Measurements from ENCODE around the gene PRR11.
A peak's percentile ranks its signal among the peaks of the same experiment; 100 is the strongest.

The PRR11 gene

DNA sequence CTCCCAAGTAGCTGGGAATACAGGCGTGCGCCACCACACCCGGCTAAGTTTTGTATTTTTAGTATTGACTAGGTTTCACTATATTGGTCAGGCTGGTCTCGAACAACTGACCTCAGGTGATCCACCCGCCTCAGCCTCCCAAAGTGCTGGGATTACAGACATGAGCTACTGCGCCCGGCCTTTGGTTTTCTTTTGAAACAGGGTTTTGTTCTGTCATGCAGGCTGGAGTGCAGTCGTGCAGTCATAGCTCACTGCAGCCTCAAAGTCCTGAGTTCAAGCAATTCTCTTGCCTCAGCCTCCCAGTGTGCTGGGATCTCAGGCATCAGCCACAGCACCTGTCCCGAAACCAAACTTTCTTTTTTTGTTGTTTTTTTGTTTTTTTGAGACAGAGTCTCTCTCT lies 25.1 kb downstream of the PRR11 start:
- Histone ChIP-seq H3K4me3 (ENCODE audit: low read depth in 1 of 2, low read length in 2 of 2) (no peak overlapping the region), H3K27ac (ENCODE audit: low read depth, low read length) (no peak overlapping the region), H3K9me3 (ENCODE audit: low read length) (no peaks in the 10 kb centered on the region), H3K36me3 (ENCODE audit: insufficient read depth, low read length) (no peaks in the 10 kb centered on the region), H3K27me3 (ENCODE audit: control insufficient read depth in 1 of 2, insufficient read depth in 2 of 2, low read length in 2 of 2) (no peaks in the 10 kb centered on the region), H3K9ac (ENCODE audit: low read length) (no peak overlapping the region), H3K4me1 (ENCODE audit: insufficient read depth, low read length) (no peaks in the 10 kb centered on the region)

DNA sequence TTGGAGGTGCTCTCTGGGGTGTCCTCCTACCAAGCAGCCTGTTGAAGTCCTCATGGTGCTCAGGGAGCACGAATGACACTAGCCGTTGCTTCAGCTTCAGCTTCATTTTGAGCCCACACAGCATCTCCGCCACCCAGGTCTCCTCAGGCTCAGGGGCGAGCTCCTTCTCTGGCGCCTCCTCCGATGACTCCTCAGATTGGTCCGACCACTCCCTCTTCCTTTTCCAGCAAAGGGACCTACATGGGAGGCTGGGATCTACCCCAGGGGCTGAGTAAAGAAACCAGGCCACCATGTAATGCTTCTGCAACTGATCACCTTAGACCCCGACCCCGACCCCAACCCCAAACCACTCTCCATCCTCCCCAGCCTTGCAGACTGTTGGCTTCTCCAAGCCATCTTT lies 25.9 kb downstream of the PRR11 start:
- no peaks in the 10 kb centered on the region for H3K4me1 ChIP-seq (ENCODE audit: insufficient read depth, low read length)
- no peaks in the 10 kb centered on the region for H3K36me3 ChIP-seq (ENCODE audit: insufficient read depth, low read length)
- H3K9me3 ChIP-seq (ENCODE audit: low read length), result no peaks in the 10 kb centered on the region
- no peak overlapping the region for H3K4me3 ChIP-seq (ENCODE audit: low read depth in 1 of 2, low read length in 2 of 2)
- H3K9ac ChIP-seq (ENCODE audit: low read length), result no peak overlapping the region
- no peak overlapping the region for H3K27ac ChIP-seq (ENCODE audit: low read depth, low read length)
- H3K27me3 ChIP-seq (ENCODE audit: control insufficient read depth in 1 of 2, insufficient read depth in 2 of 2, low read length in 2 of 2), result no peaks in the 10 kb centered on the region

DNA sequence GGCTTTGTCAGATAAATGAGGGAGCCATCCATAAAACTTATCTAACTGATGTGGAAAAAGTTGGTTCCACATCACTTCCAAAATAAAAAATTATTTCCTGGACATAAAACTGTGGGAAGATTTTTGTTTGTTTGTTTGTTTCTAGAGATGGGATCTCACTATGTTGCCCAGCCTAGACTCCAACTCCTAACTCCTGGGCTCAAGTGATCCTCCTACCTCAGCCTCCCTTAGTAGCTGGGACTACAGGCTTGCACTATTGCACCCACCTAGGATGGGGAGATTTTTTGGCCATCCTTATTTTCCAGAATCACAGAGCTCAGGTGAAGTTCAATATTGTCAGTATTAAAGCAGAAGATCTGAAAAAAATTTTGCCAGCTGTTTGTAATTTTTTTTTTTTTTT lies 30.5 kb downstream of the PRR11 start:
- H3K27ac ChIP-seq (ENCODE audit: low read depth, low read length), result no peak overlapping the region
- H3K9ac ChIP-seq (ENCODE audit: low read length), result no peak overlapping the region
- H3K27me3 ChIP-seq (ENCODE audit: control insufficient read depth in 1 of 2, insufficient read depth in 2 of 2, low read length in 2 of 2), result no peaks in the 10 kb centered on the region
- no peak overlapping the region for H3K4me3 ChIP-seq (ENCODE audit: low read depth in 1 of 2, low read length in 2 of 2)
- no peaks in the 10 kb centered on the region for H3K36me3 ChIP-seq (ENCODE audit: insufficient read depth, low read length)
- no peaks in the 10 kb centered on the region for H3K9me3 ChIP-seq (ENCODE audit: low read length)
- H3K4me1 ChIP-seq (ENCODE audit: insufficient read depth, low read length), result no peaks in the 10 kb centered on the region

DNA sequence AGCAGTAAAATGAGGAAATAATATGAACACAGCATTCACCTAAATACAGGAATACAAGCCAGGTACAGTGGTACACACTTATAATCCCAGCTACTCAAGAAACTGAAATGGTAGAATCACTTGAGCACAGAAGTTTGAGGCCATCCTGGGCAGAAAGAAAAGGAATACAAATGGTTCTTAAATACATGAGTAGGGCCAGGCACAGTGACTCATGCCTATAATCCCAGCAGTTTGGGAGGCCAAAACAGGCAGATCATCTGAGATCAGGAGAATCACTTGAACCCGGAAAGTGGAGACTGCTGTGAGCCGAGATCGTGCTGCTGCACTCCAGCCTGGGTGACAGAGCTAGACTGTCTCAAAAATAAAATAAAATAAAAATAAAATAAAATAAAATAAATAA lies 31.3 kb downstream of the PRR11 start:
- Histone ChIP-seq H3K9ac (ENCODE audit: low read length) (no peak overlapping the region), H3K9me3 (ENCODE audit: low read length) (no peaks in the 10 kb centered on the region), H3K27me3 (ENCODE audit: control insufficient read depth in 1 of 2, insufficient read depth in 2 of 2, low read length in 2 of 2) (no peaks in the 10 kb centered on the region), H3K4me1 (ENCODE audit: insufficient read depth, low read length) (no peaks in the 10 kb centered on the region), H3K4me3 (ENCODE audit: low read depth in 1 of 2, low read length in 2 of 2) (no peak overlapping the region), H3K36me3 (ENCODE audit: insufficient read depth, low read length) (no peaks in the 10 kb centered on the region), H3K27ac (ENCODE audit: low read depth, low read length) (no peak overlapping the region)

DNA sequence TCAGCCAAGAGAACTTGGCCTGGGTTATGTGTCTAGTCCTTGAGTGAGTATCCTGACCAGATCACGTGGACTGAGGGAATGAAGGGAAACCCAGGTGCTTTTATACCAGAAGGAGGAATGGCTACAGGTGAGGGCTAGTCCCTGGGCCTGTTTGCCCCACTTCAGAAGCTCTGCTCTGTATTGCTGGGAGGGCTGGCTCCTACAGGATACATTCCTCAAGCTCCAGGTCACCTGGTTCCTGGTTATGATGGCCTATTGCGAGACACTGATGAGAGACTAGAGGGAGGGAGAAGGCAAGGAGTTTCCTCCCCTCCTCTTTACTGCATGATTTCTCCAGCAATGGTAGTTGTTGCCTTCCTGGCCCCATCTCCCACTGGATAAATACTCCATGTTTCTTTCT lies 35.3 kb downstream of the PRR11 start:
- Histone ChIP-seq H3K9ac (ENCODE audit: low read length) (no peak overlapping the region), H3K36me3 (ENCODE audit: insufficient read depth, low read length) (no peaks in the 10 kb centered on the region), H3K27me3 (ENCODE audit: control insufficient read depth in 1 of 2, insufficient read depth in 2 of 2, low read length in 2 of 2) (no peaks in the 10 kb centered on the region), H3K4me3 (ENCODE audit: low read depth in 1 of 2, low read length in 2 of 2) (no peak overlapping the region), H3K9me3 (ENCODE audit: low read length) (no peaks in the 10 kb centered on the region), H3K27ac (ENCODE audit: low read depth, low read length) (no peak overlapping the region), H3K4me1 (ENCODE audit: insufficient read depth, low read length) (no peaks in the 10 kb centered on the region)

DNA sequence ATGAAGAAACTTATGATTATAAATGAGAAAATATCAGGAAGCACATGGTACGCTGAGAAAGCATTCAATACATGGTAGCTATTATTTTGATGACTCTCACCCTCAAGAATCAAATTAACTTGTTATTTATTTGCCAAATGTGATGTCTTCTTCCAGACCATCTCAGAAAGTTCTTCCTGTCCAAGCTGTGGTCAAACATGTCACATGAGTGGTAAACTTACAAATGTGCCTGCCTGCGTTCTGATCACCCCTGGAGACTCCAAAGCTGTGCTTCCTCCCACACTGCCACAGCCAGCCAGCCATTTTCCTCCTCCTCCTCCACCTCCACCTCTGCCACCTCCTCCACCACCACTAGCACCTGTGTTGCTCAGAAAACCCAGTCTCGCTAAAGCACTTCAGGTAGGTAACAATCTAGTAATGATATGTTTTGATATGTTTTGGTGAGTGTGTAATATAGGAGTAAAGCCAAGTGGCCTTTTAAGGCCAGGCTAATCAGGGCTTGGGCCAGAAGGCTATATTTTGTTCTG lies 37.9 kb downstream of the PRR11 start:
- H3K4me3 ChIP-seq (ENCODE audit: low read depth in 1 of 2, low read length in 2 of 2), result no peak overlapping the region
- H3K9me3 ChIP-seq (ENCODE audit: low read length), result no peaks in the 10 kb centered on the region
- no peaks in the 10 kb centered on the region for H3K36me3 ChIP-seq (ENCODE audit: insufficient read depth, low read length)
- no peaks in the 10 kb centered on the region for H3K4me1 ChIP-seq (ENCODE audit: insufficient read depth, low read length)
- H3K9ac ChIP-seq (ENCODE audit: low read length), result no peak overlapping the region
- H3K27me3 ChIP-seq (ENCODE audit: control insufficient read depth in 1 of 2, insufficient read depth in 2 of 2, low read length in 2 of 2), result no peaks in the 10 kb centered on the region
- no peak overlapping the region for H3K27ac ChIP-seq (ENCODE audit: low read depth, low read length)

DNA sequence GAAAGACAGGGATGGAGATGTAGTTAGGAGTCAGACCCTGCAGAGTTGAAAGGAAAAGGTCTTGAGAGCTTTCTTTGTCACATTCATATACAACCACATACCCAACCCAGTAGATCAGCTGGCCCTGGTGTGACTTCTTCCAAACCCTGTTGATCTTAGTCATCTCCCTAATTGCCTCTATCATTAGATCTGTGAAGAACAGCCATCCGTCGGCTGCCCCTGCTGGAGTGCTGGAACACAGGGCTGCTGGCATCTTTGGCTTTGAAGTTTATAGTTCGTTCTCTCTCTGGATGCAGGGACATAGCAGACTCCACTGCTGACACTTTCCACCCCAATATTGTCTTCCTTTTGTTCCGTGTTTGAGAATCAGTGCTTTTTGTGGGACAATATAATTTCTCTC lies 43.9 kb downstream of the PRR11 start:
- Histone ChIP-seq H3K9ac (ENCODE audit: low read length) (no peak overlapping the region), H3K4me3 (ENCODE audit: low read depth in 1 of 2, low read length in 2 of 2) (no peak overlapping the region), H3K27me3 (ENCODE audit: control insufficient read depth in 1 of 2, insufficient read depth in 2 of 2, low read length in 2 of 2) (no peaks in the 10 kb centered on the region), H3K36me3 (ENCODE audit: insufficient read depth, low read length) (no peaks in the 10 kb centered on the region), H3K4me1 (ENCODE audit: insufficient read depth, low read length) (no peaks in the 10 kb centered on the region), H3K9me3 (ENCODE audit: low read length) (no peaks in the 10 kb centered on the region), H3K27ac (ENCODE audit: low read depth, low read length) (no peak overlapping the region)

DNA sequence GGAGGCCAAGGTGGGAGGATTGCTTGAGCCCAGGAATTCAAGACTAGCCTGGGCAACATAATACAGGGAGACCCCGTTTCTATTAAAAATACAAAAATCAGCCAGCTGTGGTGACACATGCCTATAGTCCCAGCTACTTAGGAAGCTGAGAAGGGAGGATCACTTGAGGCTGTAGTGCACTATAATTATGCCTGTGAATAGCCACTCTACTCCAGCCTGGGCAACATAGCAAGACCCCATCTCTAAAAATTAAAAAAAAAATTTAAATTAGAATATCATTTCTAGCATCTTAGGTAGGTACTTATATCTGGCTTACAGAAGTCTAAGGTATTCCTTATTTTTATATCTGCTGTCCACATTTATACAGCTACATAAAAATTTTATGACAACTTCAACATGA lies 46.8 kb downstream of the PRR11 start:
- Histone ChIP-seq H3K4me3 (ENCODE audit: low read depth in 1 of 2, low read length in 2 of 2) (no peak overlapping the region), H3K27me3 (ENCODE audit: control insufficient read depth in 1 of 2, insufficient read depth in 2 of 2, low read length in 2 of 2) (no peaks in the 10 kb centered on the region), H3K4me1 (ENCODE audit: insufficient read depth, low read length) (no peaks in the 10 kb centered on the region), H3K27ac (ENCODE audit: low read depth, low read length) (no peak overlapping the region), H3K9ac (ENCODE audit: low read length) (no peak overlapping the region), H3K36me3 (ENCODE audit: insufficient read depth, low read length) (no peaks in the 10 kb centered on the region), H3K9me3 (ENCODE audit: low read length) (no peaks in the 10 kb centered on the region)

DNA sequence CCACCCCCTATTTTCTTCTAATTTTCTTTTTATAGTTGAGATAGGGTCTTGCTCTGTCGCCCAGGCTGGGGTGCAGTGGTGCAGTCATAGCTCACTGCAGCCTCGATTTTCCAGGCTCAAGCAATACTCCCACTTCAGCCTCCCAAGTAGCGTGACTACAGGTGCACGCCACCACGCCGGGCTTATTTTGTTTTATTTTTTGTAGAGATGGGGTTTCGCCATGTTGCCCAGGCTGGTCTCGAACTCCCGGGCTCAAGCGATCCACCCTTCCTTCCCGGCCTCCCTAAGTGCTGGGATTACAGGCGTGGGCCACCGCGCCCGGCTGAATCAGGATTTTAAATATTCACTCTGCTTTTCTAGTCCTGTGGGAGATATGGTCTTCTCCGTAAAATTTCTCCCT lies 63.8 kb downstream of the PRR11 start:
- Histone ChIP-seq H3K27ac (ENCODE audit: low read depth, low read length) (no peak overlapping the region), H3K27me3 (ENCODE audit: control insufficient read depth in 1 of 2, insufficient read depth in 2 of 2, low read length in 2 of 2) (no peaks in the 10 kb centered on the region), H3K4me3 (ENCODE audit: low read depth in 1 of 2, low read length in 2 of 2) (no peak overlapping the region), H3K9me3 (ENCODE audit: low read length) (no peaks in the 10 kb centered on the region), H3K36me3 (ENCODE audit: insufficient read depth, low read length) (peaks cover 6% of the 10 kb centered on the region), H3K4me1 (ENCODE audit: insufficient read depth, low read length) (no peaks in the 10 kb centered on the region), H3K9ac (ENCODE audit: low read length) (no peak overlapping the region)

DNA sequence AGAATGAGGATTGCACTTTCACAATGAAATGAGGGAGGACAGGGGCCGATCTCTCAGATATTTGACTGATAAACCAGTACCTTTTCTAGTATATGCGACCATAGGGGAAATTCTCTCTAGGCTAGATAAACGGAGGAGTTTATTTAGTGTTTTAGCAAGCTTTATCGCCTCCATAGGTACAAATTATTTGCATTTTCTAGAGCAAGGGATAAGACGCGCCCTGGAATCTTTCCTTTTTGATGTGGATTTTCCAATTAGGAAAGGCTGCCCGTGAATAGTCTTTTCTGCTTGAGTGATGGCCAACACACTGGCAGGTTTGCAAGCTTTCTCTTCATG lies 64.4 kb downstream of the PRR11 start:
- no peaks in the 10 kb centered on the region for H3K4me1 ChIP-seq (ENCODE audit: insufficient read depth, low read length)
- no peaks in the 10 kb centered on the region for H3K9me3 ChIP-seq (ENCODE audit: low read length)
- peaks cover under 1% of the 10 kb centered on the region for H3K36me3 ChIP-seq (ENCODE audit: insufficient read depth, low read length)
- no peaks in the 10 kb centered on the region for H3K27me3 ChIP-seq (ENCODE audit: control insufficient read depth in 1 of 2, insufficient read depth in 2 of 2, low read length in 2 of 2)
- H3K9ac ChIP-seq (ENCODE audit: low read length), result no peak overlapping the region
- H3K4me3 ChIP-seq (ENCODE audit: low read depth in 1 of 2, low read length in 2 of 2), result peak overlapping the region; percentile 67 to 88
- H3K27ac ChIP-seq (ENCODE audit: low read depth, low read length), result no peak overlapping the region

DNA sequence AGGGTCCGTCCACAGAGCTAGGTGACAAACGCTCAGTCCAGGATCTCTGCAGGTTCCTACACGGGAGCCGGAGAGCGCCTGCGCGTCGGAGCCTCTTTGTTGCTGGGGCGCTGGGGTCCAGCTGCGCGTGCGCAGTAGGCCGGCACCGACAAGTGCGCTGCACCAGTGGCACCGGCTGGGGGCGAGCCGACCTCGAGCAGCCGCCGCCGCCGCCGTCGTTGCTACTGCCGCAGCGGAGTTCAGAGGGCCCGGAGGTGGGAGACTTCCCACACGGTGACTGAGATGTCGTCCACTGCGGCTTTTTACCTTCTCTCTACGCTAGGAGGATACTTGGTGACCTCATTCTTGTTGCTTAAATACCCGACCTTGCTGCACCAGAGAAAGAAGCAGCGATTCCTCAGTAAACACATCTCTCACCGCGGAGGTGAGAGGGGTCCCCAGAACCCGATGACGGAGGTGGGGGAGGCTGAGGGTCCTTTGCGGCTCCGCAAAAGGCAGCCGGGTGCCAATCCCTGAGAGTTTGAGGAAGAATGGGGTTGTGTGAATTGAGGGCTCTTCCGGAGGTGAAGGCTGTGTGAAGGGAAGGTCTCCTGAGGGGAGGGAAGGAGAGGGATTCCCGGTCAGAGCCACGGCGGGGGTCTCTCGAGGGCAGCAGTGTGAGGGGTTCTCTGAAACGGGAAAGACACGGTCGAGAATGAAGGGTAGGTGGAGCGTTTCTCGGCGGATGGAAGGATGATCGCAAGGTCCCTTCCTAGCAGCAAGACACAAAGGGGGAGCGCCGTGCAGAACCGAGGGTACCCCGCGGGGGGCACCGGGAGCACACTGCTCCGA lies 65.0 kb downstream of the PRR11 start, which contains the start of gene GDPD1:
GDPD1 (plus strand) TSS at position 184 of the 831 bp plus-strand sequence; CDS start at position 283, 99 bp downstream.
- Histone ChIP-seq H3K4me1 (ENCODE audit: insufficient read depth, low read length) (no peaks in the 10 kb centered on the region), H3K36me3 (ENCODE audit: insufficient read depth, low read length) (no peaks in the 10 kb centered on the region), H3K27ac (ENCODE audit: low read depth, low read length) (peak within 1 kb of the TSS; percentile 21), H3K27me3 (ENCODE audit: control insufficient read depth in 1 of 2, insufficient read depth in 2 of 2, low read length in 2 of 2) (no peaks in the 10 kb centered on the region), H3K9ac (ENCODE audit: low read length) (peak within 1 kb of the TSS; percentile 71), H3K4me3 (ENCODE audit: low read depth in 1 of 2, low read length in 2 of 2) (peak within 1 kb of the TSS; percentile 67 to 88), H3K9me3 (ENCODE audit: low read length) (no peaks in the 10 kb centered on the region)

Data from muscle layer of colon (tissue), 2 donors.